IMR-90 (cell line): ENCODE measurements around the gene PSMD2. TPM values are rescaled to one million over a fixed set of nuclear protein-coding genes. Genes with fewer than 3 reads are reported as not detected.

Experiments used
- ATAC-seq: fragments of 200-7000 bp; cut with Tn5 transposase; 2 replicates; pipeline ENCODE4 v1.9.1; 2020; ENCODE audit warnings: low read depth, mild to moderate bottlenecking, moderate library complexity
- BruUV-seq: library from RNA; stranded (reverse); fragments of 400-500 nt; replicated peaks from 2 replicates; lab custom pipeline; 2021; lab: Mats Ljungman, UMichigan
- CTCF ChIA-PET: fragments of 300-600 bp; formaldehyde crosslinking; extraction: SDS; loops from one replicate; lab custom pipeline; 2021; ENCODE audit warnings: antibody characterized with exemption; lab: Yijun Ruan, JAX
- POLR2A ChIA-PET: fragments of 300-600 bp; sonication (Branson Sonifier 250); formaldehyde crosslinking; loops from one replicate; lab custom pipeline; 2022; ENCODE audit warnings: antibody characterized with exemption; ENCODE audit not compliant: unreplicated experiment; lab: Charles Lee
- DNase-seq: peaks from one replicate; pipeline ENCODE4 v3.0.0; 2013
- H2AFZ ChIP-seq: replicated peaks from 2 replicates; pipeline ENCODE3; 2013; ENCODE audit warnings: low read length, mild to moderate bottlenecking; ENCODE audit not compliant: poor library complexity
- H2AK5ac ChIP-seq: 2 replicates; pipeline ENCODE4 v1.6.1; 2013; ENCODE audit warnings: low read depth, low read length, inconsistent platforms
- H2AK9ac ChIP-seq: replicated peaks from 2 replicates; pipeline ENCODE3; 2013; ENCODE audit warnings: mild to moderate bottlenecking, low read depth, low read length, moderate library complexity; ENCODE audit not compliant: poor library complexity
- H2BK120ac ChIP-seq: 2 replicates; pipeline ENCODE4 v1.6.1; 2013; ENCODE audit warnings: low read depth, low read length, inconsistent platforms
- H2BK15ac ChIP-seq: 3 replicates; pipeline ENCODE4 v1.6.1; 2013; ENCODE audit warnings: low read depth, low read length, inconsistent platforms
- H2BK20ac ChIP-seq: 2 replicates; pipeline ENCODE4 v1.6.1; 2013; ENCODE audit warnings: low read depth, mild to moderate bottlenecking, inconsistent platforms, low read length, moderate library complexity
- H2BK5ac ChIP-seq: 2 replicates; pipeline ENCODE4 v1.6.1; 2013; ENCODE audit warnings: mild to moderate bottlenecking, low read depth, low read length, inconsistent platforms; ENCODE audit not compliant: poor library complexity, severe bottlenecking
- H3K14ac ChIP-seq: replicated peaks from 2 replicates; pipeline ENCODE4 v1.6.1; 2013; ENCODE audit warnings: low read depth, low read length, inconsistent platforms
- H3K18ac ChIP-seq: 2 replicates; pipeline ENCODE4 v1.6.1; 2013; ENCODE audit warnings: low read depth, low read length, control low read depth
- H3K23ac ChIP-seq: 2 replicates; pipeline ENCODE4 v1.6.1; 2013; ENCODE audit warnings: low read depth, low read length, inconsistent platforms
- H3K27ac ChIP-seq: 2 replicates; pipeline ENCODE4 v1.5.1; 2013; ENCODE audit warnings: mild to moderate bottlenecking, control low read depth, low read length; ENCODE audit not compliant: insufficient read depth
- H3K27me3 ChIP-seq: 2 replicates; pipeline ENCODE4 v1.6.1; 2013; ENCODE audit warnings: low read length; ENCODE audit not compliant: control insufficient read depth, insufficient read depth
- H3K36me3 ChIP-seq: 2 replicates; pipeline ENCODE4 v1.6.1; 2013; ENCODE audit warnings: low read length, mixed read lengths; ENCODE audit not compliant: control insufficient read depth, insufficient read depth
- H3K4ac ChIP-seq: 2 replicates; pipeline ENCODE4 v1.6.1; 2013; ENCODE audit warnings: low read depth, low read length, inconsistent platforms
- H3K4me1 ChIP-seq: 2 replicates; pipeline ENCODE4 v1.6.1; 2013; ENCODE audit warnings: low read length, mixed read lengths; ENCODE audit not compliant: control insufficient read depth, insufficient read depth
- H3K4me2 ChIP-seq: 2 replicates; pipeline ENCODE4 v1.6.1; 2013; ENCODE audit warnings: low read depth, mild to moderate bottlenecking, control low read depth, low read length, moderate library complexity
- H3K4me3 ChIP-seq: 2 replicates; pipeline ENCODE4 v1.5.1; 2013; ENCODE audit warnings: low read depth, mild to moderate bottlenecking, control low read depth, low read length, moderate library complexity; ENCODE audit not compliant: insufficient read depth
- H3K56ac ChIP-seq: 2 replicates; pipeline ENCODE4 v1.6.1; 2013; ENCODE audit warnings: low read length, inconsistent platforms; ENCODE audit not compliant: insufficient read depth; ENCODE audit errors: extremely low read depth
- H3K79me1 ChIP-seq, 2 experiments: 2 replicates each; pipeline ENCODE4 v1.6.1; 2013; ENCODE audit warnings: low read length in 2 of 2, inconsistent platforms in 1 of 2, low read depth in 1 of 2
- H3K9ac ChIP-seq: 2 replicates; pipeline ENCODE4 v1.6.1; 2013; ENCODE audit warnings: low read depth, low read length, control low read depth
- H3K9me1 ChIP-seq: 2 replicates; pipeline ENCODE4 v1.6.1; 2013; ENCODE audit warnings: low read length, inconsistent platforms; ENCODE audit not compliant: insufficient read depth
- H3K9me3 ChIP-seq: 2 replicates; pipeline ENCODE4 v1.6.1; 2013; ENCODE audit warnings: low read length; ENCODE audit not compliant: control insufficient read depth, insufficient read depth
- H4K20me1 ChIP-seq: 2 replicates; pipeline ENCODE4 v1.6.1; 2013; ENCODE audit warnings: low read length, inconsistent platforms; ENCODE audit not compliant: insufficient read depth
- H4K5ac ChIP-seq: 2 replicates; pipeline ENCODE4 v1.6.1; 2013; ENCODE audit warnings: mild to moderate bottlenecking, low read depth, low read length, control low read depth
- H4K8ac ChIP-seq, 2 experiments: 2 replicates each; pipeline ENCODE4 v1.6.1; 2013; ENCODE audit warnings: low read depth in 2 of 2, low read length in 2 of 2, control low read depth in 1 of 2, inconsistent platforms in 1 of 2
- H4K91ac ChIP-seq: 2 replicates; pipeline ENCODE4 v1.6.1; 2013; ENCODE audit warnings: low read depth, low read length, inconsistent platforms; ENCODE audit not compliant: insufficient read depth
- BHLHE40 ChIP-seq: fragments of 150-350 bp; IDR thresholded peaks from 2 replicates; pipeline ENCODE4 v1.6.1; 2016; ENCODE audit warnings: mild to moderate bottlenecking, low read depth, low read length
- CEBPB ChIP-seq: IDR thresholded peaks from 2 replicates; pipeline ENCODE4 v1.6.1; 2012; ENCODE audit warnings: low read depth, low read length, improper control_type of control experiment
- CHD1 ChIP-seq: IDR thresholded peaks from 2 replicates; pipeline ENCODE4 v1.6.1; 2012; ENCODE audit warnings: low read depth, low read length, improper control_type of control experiment
- CTCF ChIP-seq: conservative IDR thresholded peaks from 2 replicates; pipeline ENCODE4 v1.5.1; 2012; ENCODE audit warnings: mild to moderate bottlenecking, low read depth, low read length, improper control_type of control experiment
- ELK1 ChIP-seq: fragments of 150-350 bp; IDR thresholded peaks from 2 replicates; pipeline ENCODE4 v1.6.1; 2016; ENCODE audit warnings: low read depth, mild to moderate bottlenecking, low read length, moderate library complexity, borderline replicate concordance
- FOS ChIP-seq: fragments of 150-350 bp; IDR thresholded peaks from 2 replicates; pipeline ENCODE4 v1.6.1; 2016; ENCODE audit warnings: low read depth, low read length
- MAFK ChIP-seq: IDR thresholded peaks from 2 replicates; pipeline ENCODE4 v1.6.1; 2012; ENCODE audit warnings: low read depth, low read length, improper control_type of control experiment
- MAZ ChIP-seq: IDR thresholded peaks from 2 replicates; pipeline ENCODE4 v1.6.1; 2012; ENCODE audit warnings: low read depth, mild to moderate bottlenecking, low read length, improper control_type of control experiment, moderate library complexity, borderline replicate concordance
- MXI1 ChIP-seq: IDR thresholded peaks from 2 replicates; pipeline ENCODE4 v1.6.1; 2012; ENCODE audit warnings: low read depth, mild to moderate bottlenecking, low read length, moderate library complexity, borderline replicate concordance
- NFE2L2 ChIP-seq: fragments of 150-350 bp; IDR thresholded peaks from 2 replicates; pipeline ENCODE4 v1.6.1; 2016; ENCODE audit warnings: low read depth, mild to moderate bottlenecking, low read length
- POLR2A ChIP-seq: IDR thresholded peaks from 2 replicates; pipeline ENCODE4 v1.6.1; 2012; ENCODE audit warnings: mild to moderate bottlenecking, low read depth, low read length
- RAD21 ChIP-seq: IDR thresholded peaks from 2 replicates; pipeline ENCODE4 v1.6.1; 2012; ENCODE audit warnings: low read length, improper control_type of control experiment
- RCOR1 ChIP-seq: IDR thresholded peaks from 2 replicates; pipeline ENCODE4 v1.6.1; 2012; ENCODE audit warnings: mild to moderate bottlenecking, low read length, improper control_type of control experiment; ENCODE audit not compliant: insufficient replicate concordance
- RFX5 ChIP-seq: IDR thresholded peaks from 2 replicates; pipeline ENCODE4 v1.8.0; 2012; ENCODE audit warnings: low read depth, mild to moderate bottlenecking, low read length, moderate library complexity
- SMC3 ChIP-seq: fragments of 150-350 bp; IDR thresholded peaks from 2 replicates; pipeline ENCODE4 v1.6.1; 2016; ENCODE audit warnings: low read depth, mild to moderate bottlenecking, antibody characterized with exemption, low read length, moderate library complexity
- USF2 ChIP-seq: fragments of 150-350 bp; IDR thresholded peaks from 2 replicates; pipeline ENCODE4 v1.6.1; 2017; ENCODE audit warnings: mild to moderate bottlenecking, antibody characterized with exemption, low read length, low read depth
- WGBS, 2 experiments: methylation state at CpG; one replicate each; pipeline versions ENCODE4 v1.1.5 to v1.1.7; 2013; ENCODE audit warnings: missing lambda C conversion rate in 2 of 2; ENCODE audit not compliant: insufficient read length in 1 of 2; ENCODE audit errors: extremely low coverage in 2 of 2; 5-methylcytosine and 5-hydroxymethylcytosine counted together
- dilution Hi-C: fragments of 300-500 bp; cut with HindIII; formaldehyde crosslinking; loops from one replicate; pipeline ENCODE4 v1.14.3; 2018; ENCODE audit warnings: low sequenced_read_pairs; ENCODE audit not compliant: unreplicated experiment
- in situ Hi-C: fragments of 300-500 bp; cut with MboI; formaldehyde crosslinking; loops from 3 replicates; pipeline ENCODE4 v1.14.3; 2019; ENCODE audit warnings: low sequenced_read_pairs, inconsistent platforms, mixed read lengths
- intact Hi-C: fragments of 100-400 bp; cut with micrococcal nuclease; formaldehyde crosslinking; loops from 2 replicates; pipeline ENCODE4 v1.10.0; 2022
- polyA plus RNA-seq, 3 experiments: library from polyadenylated mRNA; depleted of rRNA; stranded (reverse); fragments of >200 nt; gene quantifications; 2 replicates each; pipeline ENCODE4 v1.2.3, GENCODE V29; 2012; ENCODE audit warnings: low replicate concordance in 1 of 3
- total RNA-seq: library from RNA; depleted of rRNA; stranded (reverse); fragments of >200 nt; gene quantifications from 2 replicates; pipeline ENCODE4 v1.2.3, GENCODE V29; 2012

PSMD2 gene
- total and polyA plus RNA-seq, 2 of the 4 experiments (the other 2 are of a cell fraction) = 514 to 872 TPM

- Histone ChIP-seq H3K18ac (peak within 1 kb of the TSS; percentile 87), H3K9me3 (no peaks in the 10 kb centered on the region), H2AFZ (peak within 1 kb of the TSS; percentile 85), H3K36me3 (peaks cover 23% of the 10 kb centered on the region), H2AK5ac (peak within 1 kb of the TSS; percentile 63), H3K14ac (peak within 1 kb of the TSS; percentile 95), H3K4me2 (peak within 1 kb of the TSS; percentile 97), H3K27ac (peak within 1 kb of the TSS; percentile 99), H4K91ac (peak within 1 kb of the TSS; percentile 97), H3K56ac (peak within 1 kb of the TSS; percentile 85), H3K23ac (peak within 1 kb of the TSS; percentile 95), H3K27me3 (no peaks in the 10 kb centered on the region), H3K9ac (peak within 1 kb of the TSS; percentile 98), H3K4me3 (peak within 1 kb of the TSS; percentile 91), H2BK5ac (peak within 1 kb of the TSS; percentile 99), H2BK120ac (peak within 1 kb of the TSS; percentile 83), H2BK20ac (no peak within 1 kb of the TSS), H4K8ac (peak within 1 kb of the TSS; percentile 88 to 90), H3K4me1 (peaks cover 16% of the 10 kb centered on the region), H3K9me1 (peaks cover 15% of the 10 kb centered on the region), H4K20me1 (peaks cover 44% of the 10 kb centered on the region), H3K4ac (peak within 1 kb of the TSS; percentile 97), H2BK15ac (peak within 1 kb of the TSS; percentile 70; the same call in 1 of the 3 replicates), H2AK9ac (peak within 1 kb of the TSS; percentile 100), H4K5ac (peak within 1 kb of the TSS; percentile 93), H3K79me1 (peaks cover 0 to 24% of the 10 kb centered on the region in 2 experiments; a peak in 2 of 4 replicates)
- in situ Hi-C loops = no loop called here
- TF ChIP-seq CEBPB (no peak), MAZ (peak; percentile 73; the same call in 1 of the 2 replicates), RCOR1 (no peak), POLR2A (peak; percentile 89), MXI1 (peak; percentile 69; the same call in 1 of the 2 replicates), ELK1 (no peak), FOS (peak; percentile 37; the same call in 1 of the 2 replicates), BHLHE40 (peak; percentile 69), RFX5 (no peak), MAFK (no peak), CHD1 (no peak), NFE2L2 (no peak), SMC3 (no peak), CTCF (no peak), USF2 (peak; percentile 100), RAD21 (no peak)
- 0% methylated on average over 4 of the region's 40 CpGs; no CpG with 5 or more reads in 1 of the 2 experiments for WGBS, 2 experiments
- intact Hi-C loops = loop anchor here (1.0 to 2.0 kb wide), 2 partner anchors 15 to 48 kb away; partner anchors contain the start of gene PSMD2
- ChIA-PET POLR2A (no interaction called here), CTCF (no interaction called here)
- no TSS peak for BruUV-seq
- dilution Hi-C loops = no loop called here
- DNase-seq = peak; percentile 94
- peak; percentile 80 for ATAC-seq
Measured at GRCh38 chr3:184314363-184314699, 15.3 kb downstream of the PSMD2 start, which contains the start of gene EIF4G1. EIF4G1 (plus strand) TSS chr3:184314606; CDS start chr3:184315797, 1,191 bp downstream.
